ENCODE measurements around the gene OSTC. TPM values are rescaled to one million over a fixed set of nuclear protein-coding genes. Genes with fewer than 3 reads are reported as not detected.

The OSTC gene
- total RNA-seq = 234 and 339 TPM in 2 replicates

DNA sequence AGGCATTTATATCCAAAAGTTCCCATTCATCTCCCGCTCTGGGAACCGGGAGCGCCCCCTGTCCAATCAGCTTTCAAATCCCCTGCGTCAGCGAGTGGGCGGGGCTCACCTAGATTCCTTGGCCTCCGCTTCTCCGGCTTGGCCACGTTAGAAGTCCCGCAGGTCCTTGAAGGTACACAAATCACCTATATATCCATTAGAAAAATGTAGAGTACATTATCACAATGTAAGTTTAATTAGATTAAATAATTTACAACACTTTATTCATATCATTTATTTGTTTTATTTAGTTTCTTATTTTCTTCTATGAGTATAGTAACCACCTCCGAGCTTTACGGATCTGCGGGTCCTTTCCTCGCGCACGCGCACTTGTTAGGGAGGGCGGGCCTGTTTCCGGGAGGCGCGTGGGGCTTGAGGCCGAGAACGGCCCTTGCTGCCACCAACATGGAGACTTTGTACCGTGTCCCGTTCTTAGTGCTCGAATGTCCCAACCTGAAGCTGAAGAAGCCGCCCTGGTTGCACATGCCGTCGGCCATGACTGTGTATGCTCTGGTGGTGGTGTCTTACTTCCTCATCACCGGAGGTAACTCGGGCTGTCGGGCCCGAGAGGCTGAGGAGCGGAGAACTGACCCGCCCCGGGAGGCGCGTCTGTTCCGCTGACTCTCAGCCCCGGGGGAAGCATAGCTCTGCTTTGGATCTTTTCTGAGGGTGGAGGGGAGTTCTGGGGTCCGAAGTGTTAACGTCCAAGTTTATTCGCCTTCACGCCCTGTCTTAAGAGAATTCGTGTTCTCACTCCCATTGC lies at the start of gene OSTC:
TSS of gene OSTC (plus strand) at position 388 of the 802 bp plus-strand sequence. CDS start at position 445, 57 bp downstream.

DNA sequence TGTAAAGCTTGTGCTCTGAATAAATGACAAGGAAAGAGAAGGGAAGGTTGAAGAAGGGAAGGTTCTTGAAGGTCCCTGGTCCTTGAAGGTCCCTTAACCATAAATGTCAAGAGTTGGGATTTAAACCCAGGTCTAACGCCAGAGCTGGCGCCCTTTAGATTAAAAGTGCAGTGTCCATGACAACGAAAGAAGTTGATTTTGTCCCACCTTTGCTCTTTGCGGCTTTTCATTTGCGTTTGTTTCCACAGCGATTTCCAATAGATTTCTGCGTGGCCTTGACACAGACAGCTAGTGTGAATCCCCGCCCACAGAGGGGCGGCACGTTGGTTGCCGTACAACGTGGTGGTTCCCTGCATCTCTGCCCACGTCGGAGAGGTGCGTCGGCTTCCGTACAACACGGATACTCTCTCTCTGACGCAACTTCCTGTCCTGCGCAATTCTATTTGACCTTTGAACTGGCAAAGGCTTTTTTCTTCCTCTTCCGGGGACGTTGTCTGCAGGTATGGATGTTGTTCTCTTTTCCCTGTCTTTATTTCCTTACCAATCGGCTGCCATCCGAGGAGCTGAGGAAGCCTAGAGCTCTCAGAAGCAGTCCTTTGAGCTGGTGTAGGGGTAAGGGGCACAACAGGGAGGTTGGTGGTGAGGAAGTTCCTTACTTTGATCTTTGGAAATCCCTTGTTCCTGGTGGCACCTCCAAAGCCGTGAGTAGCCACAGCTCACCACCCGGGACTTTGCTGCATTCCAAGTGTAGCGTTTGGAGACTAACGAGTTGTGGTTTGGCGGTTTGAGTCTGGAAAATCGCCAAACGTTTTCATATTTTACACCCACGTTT lies 30.1 kb upstream of the OSTC start, which contains the start of gene RPL34:
TSS of gene RPL34 (plus strand) at position 476 of the 832 bp plus-strand sequence. CDS start 1,384 bp downstream, outside the sequence.

Other genes with a start within 250 kb of the OSTC start
- 1,195 and 1,635 TPM in 2 replicates for gene RPL34, start 30.0 kb upstream of the OSTC start, total RNA-seq
- not detected in 2 replicates for gene ETNPPL, start 112.5 kb downstream of the OSTC start, total RNA-seq